Measurements from ENCODE around the gene LARP4.
"Not testable (repeated sequence)": the region's sequence is repeated elsewhere in the genome, so short reads cannot be mapped to it uniquely, and the experiment has no call there.

The LARP4 gene

DNA sequence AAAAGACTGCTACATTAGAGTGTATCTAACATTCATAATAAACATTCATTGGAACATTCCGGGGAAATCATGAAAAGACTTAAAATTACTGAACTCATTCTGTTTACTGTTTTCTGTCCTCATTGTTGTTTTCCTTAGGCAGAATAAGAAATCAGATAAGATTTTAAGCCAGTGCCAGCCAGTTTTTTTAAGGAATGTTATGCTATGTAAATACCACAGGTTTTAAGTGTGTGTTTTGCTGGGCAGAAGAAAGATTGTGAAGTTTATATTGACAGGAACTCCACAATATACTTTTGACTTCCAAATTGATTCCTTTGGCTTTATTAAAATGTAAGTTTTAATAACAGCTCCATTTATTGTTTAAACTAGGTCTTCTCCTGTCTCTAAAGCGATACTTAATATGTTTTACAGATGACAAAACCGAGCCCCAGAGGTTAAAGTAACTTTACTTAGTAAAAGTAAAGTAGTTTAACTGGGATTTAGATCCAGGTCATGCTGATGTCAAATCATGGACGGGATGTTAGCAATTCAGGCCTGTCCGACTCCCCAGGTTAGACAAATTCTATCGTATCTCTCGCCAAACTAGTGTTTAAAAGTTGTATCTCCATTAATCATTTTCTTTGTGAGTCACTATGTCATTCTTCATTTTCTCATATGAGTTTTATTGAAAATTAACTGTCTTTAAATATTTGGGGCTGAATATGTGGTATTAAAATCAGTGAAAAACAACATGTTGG, 1.7 kb downstream of the LARP4 start:
- H3K36me3 ChIP-seq (ENCODE audit: control insufficient read depth, insufficient read depth, low read length) = no peaks in the 10 kb centered on the region
- H3K27ac ChIP-seq (ENCODE audit: low read depth, low read length) = peak overlapping the region; percentile 73; the same call in 1 of the 2 replicates
- H3K9ac ChIP-seq (ENCODE audit: low read length) = no peak overlapping the region
- H3K4me3 ChIP-seq (ENCODE audit: low read depth, low read length) = peak overlapping the region; percentile 89
- H3K27me3 ChIP-seq (ENCODE audit: control insufficient read depth, insufficient read depth, low read length) = no peaks in the 10 kb centered on the region
- no peaks in the 10 kb centered on the region for H3K9me3 ChIP-seq (ENCODE audit: control insufficient read depth, insufficient read depth, low read depth, low read length)
- 0 out of 2 replicates have a peak, but pooled peaks cover 7% of the 10 kb centered on the region for H3K4me1 ChIP-seq (ENCODE audit: control insufficient read depth, insufficient read depth, low read length)

GRCh38 chr12:50403001-50403440, 2.3 kb downstream of the LARP4 start:
- Histone ChIP-seq H3K27ac (ENCODE audit: low read depth, low read length) (0 out of 2 replicates have a peak overlapping the region, but pooled peaks have one; percentile 19), H3K4me3 (ENCODE audit: low read depth, low read length) (peak overlapping the region; percentile 89), H3K27me3 (ENCODE audit: control insufficient read depth, insufficient read depth, low read length) (no peaks in the 10 kb centered on the region), H3K4me1 (ENCODE audit: control insufficient read depth, insufficient read depth, low read length) (0 out of 2 replicates have a peak, but pooled peaks cover 7% of the 10 kb centered on the region), H3K9ac (ENCODE audit: low read length) (no peak overlapping the region), H3K36me3 (ENCODE audit: control insufficient read depth, insufficient read depth, low read length) (no peaks in the 10 kb centered on the region), H3K9me3 (ENCODE audit: control insufficient read depth, insufficient read depth, low read depth, low read length) (no peaks in the 10 kb centered on the region)

- 0 out of 2 replicates have a peak, but pooled peaks cover 7% of the 10 kb centered on the region for H3K4me1 ChIP-seq (ENCODE audit: control insufficient read depth, insufficient read depth, low read length)
- H3K9ac ChIP-seq (ENCODE audit: low read length) = no peak overlapping the region
- H3K27ac ChIP-seq (ENCODE audit: low read depth, low read length) = no peak overlapping the region
- no peaks in the 10 kb centered on the region for H3K27me3 ChIP-seq (ENCODE audit: control insufficient read depth, insufficient read depth, low read length)
- no peak overlapping the region for H3K4me3 ChIP-seq (ENCODE audit: low read depth, low read length)
- H3K36me3 ChIP-seq (ENCODE audit: control insufficient read depth, insufficient read depth, low read length) = peaks cover 6% of the 10 kb centered on the region; the same call in 1 of the 2 replicates
- no peaks in the 10 kb centered on the region for H3K9me3 ChIP-seq (ENCODE audit: control insufficient read depth, insufficient read depth, low read depth, low read length)
These were observed 3.6 kb downstream of the LARP4 start for GRCh38 chr12:50404307-50404706.

- Histone ChIP-seq H3K9ac (ENCODE audit: low read length) (no peak overlapping the region), H3K27me3 (ENCODE audit: control insufficient read depth, insufficient read depth, low read length) (no peaks in the 10 kb centered on the region), H3K9me3 (ENCODE audit: control insufficient read depth, insufficient read depth, low read depth, low read length) (no peaks in the 10 kb centered on the region), H3K4me1 (ENCODE audit: control insufficient read depth, insufficient read depth, low read length) (no peaks in the 10 kb centered on the region), H3K27ac (ENCODE audit: low read depth, low read length) (no peak overlapping the region), H3K36me3 (ENCODE audit: control insufficient read depth, insufficient read depth, low read length) (peaks cover 14% of the 10 kb centered on the region), H3K4me3 (ENCODE audit: low read depth, low read length) (no peak overlapping the region)
These were observed 10.5 kb downstream of the LARP4 start for GRCh38 chr12:50411051-50411660.

DNA sequence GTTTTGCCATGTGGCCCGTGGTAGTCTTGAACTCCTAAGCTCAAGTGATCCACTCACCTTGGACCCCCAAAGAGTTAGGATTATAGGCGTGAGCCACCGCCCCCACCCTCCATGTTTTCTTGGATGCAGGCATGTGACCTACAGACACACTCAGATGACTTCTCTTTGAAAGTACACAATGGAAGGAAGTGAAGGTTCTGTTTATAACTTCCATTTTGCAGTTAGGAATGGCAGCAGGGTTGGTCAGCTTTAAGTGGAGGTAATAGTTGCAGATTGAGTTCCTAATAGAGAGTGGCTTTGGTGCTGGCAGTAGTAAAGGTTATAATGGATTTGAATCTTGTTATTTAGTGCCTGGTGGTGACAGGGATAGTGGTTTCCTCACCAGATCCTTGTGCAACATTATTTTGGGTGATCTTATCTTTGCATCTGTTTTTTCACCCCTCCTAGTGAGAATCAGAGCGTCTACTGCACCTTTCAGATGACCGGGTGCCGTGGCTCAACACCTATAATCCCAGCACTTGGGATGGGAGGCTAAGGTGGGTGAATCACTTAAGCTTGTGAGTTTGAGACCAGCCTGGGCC, 15.3 kb downstream of the LARP4 start:
- Histone ChIP-seq H3K4me1 (ENCODE audit: control insufficient read depth, insufficient read depth, low read length) (no peaks in the 10 kb centered on the region), H3K9me3 (ENCODE audit: control insufficient read depth, insufficient read depth, low read depth, low read length) (no peaks in the 10 kb centered on the region), H3K36me3 (ENCODE audit: control insufficient read depth, insufficient read depth, low read length) (peaks cover 14% of the 10 kb centered on the region), H3K4me3 (ENCODE audit: low read depth, low read length) (no peak overlapping the region), H3K27ac (ENCODE audit: low read depth, low read length) (no peak overlapping the region), H3K27me3 (ENCODE audit: control insufficient read depth, insufficient read depth, low read length) (no peaks in the 10 kb centered on the region), H3K9ac (ENCODE audit: low read length) (no peak overlapping the region)

GRCh38 chr12:50419112-50419909, 18.6 kb downstream of the LARP4 start:
- Histone ChIP-seq H3K27me3 (ENCODE audit: control insufficient read depth, insufficient read depth, low read length) (no peaks in the 10 kb centered on the region), H3K4me1 (ENCODE audit: control insufficient read depth, insufficient read depth, low read length) (no peaks in the 10 kb centered on the region), H3K27ac (ENCODE audit: low read depth, low read length) (no peak overlapping the region), H3K9me3 (ENCODE audit: control insufficient read depth, insufficient read depth, low read depth, low read length) (no peaks in the 10 kb centered on the region), H3K4me3 (ENCODE audit: low read depth, low read length) (no peak overlapping the region), H3K9ac (ENCODE audit: low read length) (no peak overlapping the region), H3K36me3 (ENCODE audit: control insufficient read depth, insufficient read depth, low read length) (peaks cover 12% of the 10 kb centered on the region)

DNA sequence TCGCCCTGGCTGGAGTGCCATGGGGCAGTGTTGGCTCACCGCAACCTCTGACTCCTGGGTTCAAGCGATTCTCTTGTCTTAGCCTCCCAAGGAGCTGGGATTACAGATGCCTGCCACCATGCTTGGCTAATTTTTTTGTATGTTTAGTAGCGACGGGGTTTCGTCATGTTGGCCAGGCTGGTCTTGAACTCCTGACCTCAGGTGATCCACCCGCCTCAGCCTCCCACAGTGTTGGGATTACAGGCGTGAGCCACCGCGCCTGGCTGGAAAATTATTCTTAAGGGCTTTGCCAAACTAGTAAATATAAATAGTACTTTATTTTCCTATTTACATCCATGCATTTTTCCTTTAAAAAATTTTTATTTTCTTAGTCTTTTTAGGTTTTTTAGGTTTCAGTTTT, 22.2 kb downstream of the LARP4 start:
- not testable (repeated sequence) for H3K4me3 ChIP-seq (ENCODE audit: low read depth, low read length); H3K27ac ChIP-seq (ENCODE audit: low read depth, low read length); H3K9me3 ChIP-seq (ENCODE audit: control insufficient read depth, insufficient read depth, low read depth, low read length); H3K36me3 ChIP-seq (ENCODE audit: control insufficient read depth, insufficient read depth, low read length); H3K27me3 ChIP-seq (ENCODE audit: control insufficient read depth, insufficient read depth, low read length); H3K9ac ChIP-seq (ENCODE audit: low read length)
- H3K4me1 ChIP-seq (ENCODE audit: control insufficient read depth, insufficient read depth, low read length) = peaks cover 14% of the 10 kb centered on the region

GRCh38 chr12:50423342-50423741, 22.7 kb downstream of the LARP4 start:
- H3K27me3 ChIP-seq (ENCODE audit: control insufficient read depth, insufficient read depth, low read length); H3K27ac ChIP-seq (ENCODE audit: low read depth, low read length); H3K9ac ChIP-seq (ENCODE audit: low read length); H3K36me3 ChIP-seq (ENCODE audit: control insufficient read depth, insufficient read depth, low read length); H3K9me3 ChIP-seq (ENCODE audit: control insufficient read depth, insufficient read depth, low read depth, low read length); H3K4me3 ChIP-seq (ENCODE audit: low read depth, low read length): not testable (repeated sequence)
- H3K4me1 ChIP-seq (ENCODE audit: control insufficient read depth, insufficient read depth, low read length) = peaks cover 14% of the 10 kb centered on the region

- Histone ChIP-seq H3K9me3 (ENCODE audit: control insufficient read depth, insufficient read depth, low read depth, low read length) (no peaks in the 10 kb centered on the region), H3K36me3 (ENCODE audit: control insufficient read depth, insufficient read depth, low read length) (peaks cover 32% of the 10 kb centered on the region), H3K27ac (ENCODE audit: low read depth, low read length) (0 out of 2 replicates have a peak overlapping the region, but pooled peaks have one; percentile 7), H3K4me1 (ENCODE audit: control insufficient read depth, insufficient read depth, low read length) (peaks cover 14% of the 10 kb centered on the region), H3K9ac (ENCODE audit: low read length) (no peak overlapping the region), H3K4me3 (ENCODE audit: low read depth, low read length) (peak overlapping the region; percentile 24; the same call in 1 of the 2 replicates), H3K27me3 (ENCODE audit: control insufficient read depth, insufficient read depth, low read length) (no peaks in the 10 kb centered on the region)
These were observed 25.0 kb downstream of the LARP4 start for GRCh38 chr12:50425589-50426258.

DNA sequence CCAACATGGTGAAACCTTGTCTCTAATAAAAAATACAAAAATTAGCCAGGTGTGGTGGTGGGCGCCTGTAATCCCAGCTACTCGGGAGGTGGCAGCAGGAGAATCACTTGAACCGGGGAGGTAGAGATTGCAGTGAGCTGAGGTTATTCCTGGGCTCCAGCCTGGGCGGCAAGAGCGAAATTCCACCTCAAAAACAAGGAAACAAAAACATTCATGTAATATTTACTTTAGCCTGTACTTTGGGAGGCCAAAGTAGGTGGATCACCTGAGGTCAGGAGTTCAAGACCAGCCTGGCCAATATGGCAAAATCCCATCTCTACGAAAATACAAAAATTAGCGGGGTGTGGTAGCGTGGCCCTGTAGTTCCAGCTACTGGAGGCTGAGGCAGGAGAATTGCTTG, 31.0 kb downstream of the LARP4 start:
- H3K4me1 ChIP-seq (ENCODE audit: control insufficient read depth, insufficient read depth, low read length); H3K9me3 ChIP-seq (ENCODE audit: control insufficient read depth, insufficient read depth, low read depth, low read length); H3K27ac ChIP-seq (ENCODE audit: low read depth, low read length); H3K27me3 ChIP-seq (ENCODE audit: control insufficient read depth, insufficient read depth, low read length); H3K9ac ChIP-seq (ENCODE audit: low read length); H3K4me3 ChIP-seq (ENCODE audit: low read depth, low read length): not testable (repeated sequence)
- peaks cover 88% of the 10 kb centered on the region for H3K36me3 ChIP-seq (ENCODE audit: control insufficient read depth, insufficient read depth, low read length)

Measured in HUES6 (cell line).